Measurements from ENCODE around the gene IFI30.

DNA sequence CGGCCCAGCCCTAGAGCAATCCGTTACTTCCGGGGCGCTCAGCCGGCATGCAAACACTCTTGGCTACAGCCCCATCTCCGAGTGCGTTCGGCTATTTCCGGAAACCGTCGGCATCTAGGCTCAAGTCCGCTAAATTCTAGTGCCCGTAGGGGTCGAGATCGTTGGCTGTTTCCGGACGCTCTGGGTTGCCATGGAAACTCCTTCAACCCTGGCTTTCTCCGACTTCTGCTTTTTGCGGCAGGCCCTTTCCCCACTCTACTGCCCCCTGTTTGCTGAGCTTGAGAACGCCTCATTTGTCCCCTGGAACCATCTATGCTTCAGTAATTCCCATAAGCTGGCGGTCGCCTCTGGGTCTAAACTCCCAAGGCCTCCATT lies 21.2 kb upstream of the IFI30 start:
- no peak for TF ChIP-seq EZH2 (IDR thresholded peaks at IDR 0.05; ENCODE audit: insufficient read depth, poor library complexity, severe bottlenecking)
- TF ChIP-seq EZH2phosphoT487 (IDR thresholded peaks at IDR 0.05; ENCODE audit: insufficient read depth, low read depth) = no peak
